ENCODE measurements around the gene SCTR.

DNA sequence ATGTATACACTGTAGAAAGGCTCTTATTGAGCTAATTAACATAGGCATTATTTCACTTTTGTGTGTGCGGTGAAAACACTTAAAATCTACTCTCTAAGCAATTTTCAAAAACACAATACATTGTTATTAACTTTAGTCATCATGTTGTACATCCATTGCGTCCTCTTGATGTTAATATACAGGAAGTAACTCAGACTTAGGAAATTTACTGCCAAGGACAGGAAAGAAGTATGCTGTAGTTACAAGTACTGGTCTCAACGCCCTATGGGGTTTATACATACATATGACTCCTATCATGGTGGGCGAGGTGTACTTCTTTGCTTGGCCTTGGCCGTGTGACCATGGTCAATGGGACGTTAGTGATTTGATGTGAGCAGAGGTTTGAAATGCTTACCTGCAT is 15.5 kb downstream of the SCTR start:
- no peak for TF ChIP-seq ZNF219 (CRISPR knock-in tag; IDR thresholded peaks at IDR 0.05; ENCODE audit: borderline replicate concordance)
- no peak for TF ChIP-seq ZNF121 (CRISPR knock-in tag; IDR thresholded peaks at IDR 0.05)
- TF ChIP-seq USF2 (CRISPR knock-in tag; IDR thresholded peaks at IDR 0.05), result no peak
- no peak for TF ChIP-seq EMX1 (CRISPR knock-in tag; IDR thresholded peaks at IDR 0.05)
- no peak for TF ChIP-seq ZNF138 (CRISPR knock-in tag; conservative IDR thresholded peaks at IDR 0.05)
- no peak for TF ChIP-seq TEAD4 (CRISPR knock-in tag; IDR thresholded peaks at IDR 0.05)
- TF ChIP-seq ZSCAN18 (CRISPR knock-in tag; IDR thresholded peaks at IDR 0.05), result no peak
- TF ChIP-seq ETV6 (CRISPR knock-in tag; IDR thresholded peaks at IDR 0.05), result no peak
- no peak for TF ChIP-seq E2F5 (CRISPR knock-in tag; IDR thresholded peaks at IDR 0.05)
- TF ChIP-seq GABPB1 (CRISPR knock-in tag; IDR thresholded peaks at IDR 0.05), result no peak
